SJCRH30 (cell line): ENCODE data around the gene U2AF1. TPM values are rescaled to one million over a fixed set of nuclear protein-coding genes. Genes with fewer than 3 reads are reported as not detected.
"Not testable (repeated sequence)": the region's sequence is repeated elsewhere in the genome, so short reads cannot be mapped to it uniquely, and the experiment has no call there.

Experiments
- DNase-seq, 2 experiments: peaks; one replicate each; pipeline ENCODE4 v3.0.0-alpha.2; 2015 to 2020
- H3K27ac ChIP-seq: fragments of 250-450 bp; sonication (Bioruptor Pico); 2 replicates; pipeline ENCODE4 v1.5.1; 2020; ENCODE audit warnings: mild to moderate bottlenecking, moderate library complexity
- H3K27me3 ChIP-seq: fragments of 250-450 bp; sonication (Bioruptor Pico); 2 replicates; pipeline ENCODE4 v1.5.1; 2020; ENCODE audit warnings: mild to moderate bottlenecking, moderate library complexity
- H3K36me3 ChIP-seq: fragments of 250-450 bp; sonication (Bioruptor Pico); 2 replicates; pipeline ENCODE4 v1.5.1; 2020; ENCODE audit warnings: mild to moderate bottlenecking, moderate library complexity
- H3K4me1 ChIP-seq: fragments of 250-450 bp; sonication (Bioruptor Pico); 2 replicates; pipeline ENCODE4 v1.5.1; 2020; ENCODE audit warnings: mild to moderate bottlenecking, moderate library complexity
- H3K4me3 ChIP-seq: fragments of 250-450 bp; sonication (Bioruptor Pico); 2 replicates; pipeline ENCODE4 v1.5.1; 2020; ENCODE audit warnings: mild to moderate bottlenecking, moderate library complexity
- H3K9me3 ChIP-seq: fragments of 250-450 bp; sonication (Bioruptor Pico); replicated peaks from 2 replicates; pipeline ENCODE4 v1.5.1; 2020; ENCODE audit warnings: mild to moderate bottlenecking, moderate library complexity
- total RNA-seq: library from RNA; depleted of rRNA; stranded (reverse); fragments of >200 nt; shearing (Covaris generic); gene quantifications from 2 replicates; pipeline ENCODE4 v1.2.3, GENCODE V29; 2014; rRNA removed

Gene U2AF1, protein sequence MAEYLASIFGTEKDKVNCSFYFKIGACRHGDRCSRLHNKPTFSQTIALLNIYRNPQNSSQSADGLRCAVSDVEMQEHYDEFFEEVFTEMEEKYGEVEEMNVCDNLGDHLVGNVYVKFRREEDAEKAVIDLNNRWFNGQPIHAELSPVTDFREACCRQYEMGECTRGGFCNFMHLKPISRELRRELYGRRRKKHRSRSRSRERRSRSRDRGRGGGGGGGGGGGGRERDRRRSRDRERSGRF
- total RNA-seq, result 79.5 and 84.7 TPM in 2 replicates

GRCh38 chr21:43106965-43107793 lies at the start of gene U2AF1:
U2AF1 (minus strand) TSS chr21:43107570; CDS start chr21:43107494, 76 bp downstream.
- not testable (repeated sequence) for H3K36me3 ChIP-seq, H3K9me3 ChIP-seq, H3K27ac ChIP-seq, H3K27me3 ChIP-seq, H3K4me1 ChIP-seq
- peak; percentile 13 to 69 for DNase-seq
- H3K4me3 ChIP-seq, result peak within 1 kb of the TSS; percentile 72

GRCh38 chr21:43153601-43154000 lies 46.2 kb upstream of the U2AF1 start:
- not testable (repeated sequence) for H3K36me3 ChIP-seq, H3K9me3 ChIP-seq

GRCh38 chr21:43149344-43149743 lies 42.0 kb upstream of the U2AF1 start:
- H3K9me3 ChIP-seq, H3K36me3 ChIP-seq, DNase-seq, H3K4me3 ChIP-seq, H3K4me1 ChIP-seq, H3K27me3 ChIP-seq, H3K27ac ChIP-seq: not testable (repeated sequence)

More at GRCh38 chr21:43153601-43154000, 46.2 kb upstream of the U2AF1 start:
- H3K4me3 ChIP-seq, H3K4me1 ChIP-seq, H3K27ac ChIP-seq, DNase-seq, H3K27me3 ChIP-seq: not testable (repeated sequence)

- H3K4me3 ChIP-seq, H3K27me3 ChIP-seq, DNase-seq, H3K9me3 ChIP-seq, H3K4me1 ChIP-seq, H3K27ac ChIP-seq, H3K36me3 ChIP-seq: not testable (repeated sequence)
Observed at GRCh38 chr21:43147999-43148398, 40.6 kb upstream of the U2AF1 start.

DNA sequence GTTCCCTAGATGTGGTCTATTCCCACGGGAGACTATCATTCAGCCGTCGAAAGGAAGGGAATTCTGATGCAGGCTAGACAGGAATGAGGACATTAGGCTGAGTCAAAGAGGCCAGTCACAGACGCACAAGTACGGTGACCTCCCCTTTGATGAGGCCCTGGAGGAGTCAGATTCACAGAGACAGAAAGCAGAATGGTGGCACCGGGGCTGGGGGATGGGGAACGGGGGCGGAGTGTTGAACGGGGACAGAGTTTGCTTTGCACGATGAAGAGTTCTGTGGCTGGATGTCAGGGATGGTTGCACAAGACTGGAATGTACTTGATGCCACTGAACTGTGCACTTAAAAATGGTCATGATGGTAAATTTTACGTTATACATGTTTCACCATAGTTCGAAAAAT lies 39.3 kb upstream of the U2AF1 start:
- not testable (repeated sequence) for H3K9me3 ChIP-seq, H3K27ac ChIP-seq, H3K4me3 ChIP-seq, H3K4me1 ChIP-seq, H3K27me3 ChIP-seq, H3K36me3 ChIP-seq, DNase-seq

- not testable (repeated sequence) for H3K4me3 ChIP-seq, H3K4me1 ChIP-seq, H3K27me3 ChIP-seq, H3K36me3 ChIP-seq, DNase-seq, H3K9me3 ChIP-seq, H3K27ac ChIP-seq
Observed at GRCh38 chr21:43141407-43141806, 34.0 kb upstream of the U2AF1 start.

- not testable (repeated sequence) for H3K9me3 ChIP-seq, H3K36me3 ChIP-seq, DNase-seq, H3K27me3 ChIP-seq, H3K4me3 ChIP-seq, H3K4me1 ChIP-seq, H3K27ac ChIP-seq
Observed at GRCh38 chr21:43138944-43139343, 31.6 kb upstream of the U2AF1 start.

DNA sequence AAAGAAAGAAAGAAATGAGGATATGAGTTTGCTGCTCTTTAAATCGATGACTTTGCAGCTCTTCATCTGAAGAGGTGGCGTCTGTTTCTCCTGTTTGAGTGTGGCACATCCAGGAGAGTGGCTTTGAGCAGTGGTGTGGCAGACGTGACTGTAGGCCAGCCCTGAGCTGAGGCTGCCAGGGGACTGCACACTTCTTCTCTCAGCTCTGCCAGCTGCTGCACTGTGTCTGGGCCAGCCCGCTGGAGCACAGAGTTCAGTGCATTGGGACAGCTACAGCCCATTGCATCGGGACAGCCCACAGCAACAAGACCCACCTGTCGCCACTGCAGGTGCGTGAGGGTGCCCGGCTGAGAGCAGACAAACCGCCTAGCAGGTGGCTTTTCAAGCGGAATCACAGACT lies 27.1 kb upstream of the U2AF1 start:
- H3K9me3 ChIP-seq, H3K36me3 ChIP-seq, DNase-seq, H3K4me3 ChIP-seq, H3K27me3 ChIP-seq, H3K4me1 ChIP-seq, H3K27ac ChIP-seq: not testable (repeated sequence)

- H3K4me1 ChIP-seq, DNase-seq, H3K27me3 ChIP-seq, H3K36me3 ChIP-seq, H3K27ac ChIP-seq, H3K9me3 ChIP-seq, H3K4me3 ChIP-seq: not testable (repeated sequence)
Observed at GRCh38 chr21:43130094-43130493, 22.7 kb upstream of the U2AF1 start.

- H3K27ac ChIP-seq, H3K9me3 ChIP-seq, H3K4me1 ChIP-seq, DNase-seq, H3K4me3 ChIP-seq, H3K27me3 ChIP-seq, H3K36me3 ChIP-seq: not testable (repeated sequence)
Observed at GRCh38 chr21:43115956-43116355, 8.6 kb upstream of the U2AF1 start.

GRCh38 chr21:43114483-43114882 lies 7.1 kb upstream of the U2AF1 start:
- not testable (repeated sequence) for H3K36me3 ChIP-seq, H3K9me3 ChIP-seq, H3K4me1 ChIP-seq, H3K4me3 ChIP-seq, H3K27me3 ChIP-seq, DNase-seq, H3K27ac ChIP-seq

DNA sequence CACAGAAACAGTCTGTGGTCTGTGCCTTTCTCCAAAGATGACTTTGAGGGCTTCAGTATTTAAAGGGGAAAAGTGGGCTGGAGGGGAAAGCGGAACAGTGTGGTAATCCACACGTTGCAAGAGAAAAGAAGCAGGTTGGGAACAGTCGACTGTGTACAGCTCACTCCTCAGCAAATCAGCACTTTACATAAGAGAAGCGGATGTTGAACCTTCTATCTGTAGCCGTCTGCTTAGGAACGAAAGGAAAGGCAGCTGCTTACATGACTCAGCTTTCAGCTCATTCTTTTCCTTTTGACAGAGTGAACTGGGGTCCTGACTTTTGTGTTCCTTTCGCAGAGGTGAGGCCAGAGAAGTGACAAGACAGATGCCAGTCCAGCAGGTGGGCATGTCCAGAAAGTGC lies 1.6 kb upstream of the U2AF1 start:
- not testable (repeated sequence) for H3K36me3 ChIP-seq, H3K4me3 ChIP-seq, H3K27ac ChIP-seq, DNase-seq, H3K9me3 ChIP-seq, H3K4me1 ChIP-seq, H3K27me3 ChIP-seq

- H3K4me3 ChIP-seq, H3K4me1 ChIP-seq, H3K36me3 ChIP-seq, DNase-seq, H3K27me3 ChIP-seq, H3K9me3 ChIP-seq, H3K27ac ChIP-seq: not testable (repeated sequence)
Observed at GRCh38 chr21:43108177-43108576, 807 bp upstream of the U2AF1 start.

DNA sequence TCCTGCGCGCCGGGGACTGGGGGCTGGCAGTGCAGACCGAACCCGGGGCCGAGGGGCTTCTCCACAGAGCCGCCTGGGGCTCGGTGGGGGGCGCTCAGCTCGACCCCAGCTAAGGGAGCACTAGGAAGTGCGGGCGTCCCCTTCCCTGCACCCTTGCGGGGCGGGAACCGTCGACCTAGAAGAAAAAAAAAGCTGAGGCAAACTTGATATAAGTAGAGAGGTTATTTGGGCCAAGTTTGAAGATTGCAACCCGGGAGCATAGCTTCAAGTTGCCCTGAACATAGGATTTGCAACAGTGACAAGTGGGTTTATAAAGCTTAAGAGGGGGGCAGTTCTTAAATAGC lies 396 bp upstream of the U2AF1 start:
- not testable (repeated sequence) for H3K4me3 ChIP-seq, H3K27ac ChIP-seq, H3K36me3 ChIP-seq, DNase-seq, H3K27me3 ChIP-seq, H3K4me1 ChIP-seq, H3K9me3 ChIP-seq

- DNase-seq, H3K9me3 ChIP-seq, H3K36me3 ChIP-seq, H3K4me1 ChIP-seq, H3K27me3 ChIP-seq, H3K4me3 ChIP-seq, H3K27ac ChIP-seq: not testable (repeated sequence)
Observed at GRCh38 chr21:43104642-43105041, 2.7 kb downstream of the U2AF1 start.

- DNase-seq, H3K9me3 ChIP-seq, H3K27ac ChIP-seq, H3K4me3 ChIP-seq, H3K4me1 ChIP-seq, H3K36me3 ChIP-seq, H3K27me3 ChIP-seq: not testable (repeated sequence)
Observed at GRCh38 chr21:43102281-43102680, 5.1 kb downstream of the U2AF1 start.
